ENCODE measurements around the gene SMYD4.

Gene SMYD4

GRCh38 chr17:1829592-1830257, at the start of gene SMYD4, which contains the start of gene RPA1:
Gene SMYD4 (minus strand): TSS chr17:1829902. CDS start chr17:1827994, 1,908 bp downstream.
Gene RPA1 (plus strand): TSS chr17:1830005. CDS start chr17:1830094, 89 bp downstream.
- no peaks in the 10 kb centered on the region for H3K9me3 Mint-ChIP-seq
- peaks cover 57% of the 10 kb centered on the region for H3K36me3 Mint-ChIP-seq (ENCODE audit: low read depth)

GRCh38 chr17:1878419-1879121, 48.9 kb upstream of the SMYD4 start:
- Mint-ChIP-seq H3K9me3 (no peaks in the 10 kb centered on the region), H3K27me3 (ENCODE audit: low read depth) (no peaks in the 10 kb centered on the region), H3K27ac (peak overlapping the region; percentile 20), H3K36me3 (ENCODE audit: low read depth) (peaks cover 68% of the 10 kb centered on the region), H3K4me1 (ENCODE audit: low read depth) (peaks cover 22% of the 10 kb centered on the region), H3K4me3 (no peak overlapping the region)
- no peak for DNase-seq (ENCODE audit: low spot score)

More at GRCh38 chr17:1829592-1830257, at the start of gene SMYD4, which contains the start of gene RPA1:
- Mint-ChIP-seq H3K4me1 (ENCODE audit: low read depth) (peaks cover 51% of the 10 kb centered on the region), H3K27me3 (ENCODE audit: low read depth) (no peaks in the 10 kb centered on the region), H3K4me3 (peak within 1 kb of the TSS; percentile 98), H3K27ac (peak within 1 kb of the TSS; percentile 96)
- DNase-seq (ENCODE audit: low spot score), result peak; percentile 93

GRCh38 chr17:1875597-1875996, 45.9 kb upstream of the SMYD4 start:
- H3K4me1 Mint-ChIP-seq (ENCODE audit: low read depth), result peaks cover 43% of the 10 kb centered on the region
- H3K36me3 Mint-ChIP-seq (ENCODE audit: low read depth), result peaks cover 69% of the 10 kb centered on the region
- H3K4me3 Mint-ChIP-seq, result no peak overlapping the region
- H3K9me3 Mint-ChIP-seq, result no peaks in the 10 kb centered on the region
- DNase-seq (ENCODE audit: low spot score), result no peak
- H3K27ac Mint-ChIP-seq, result no peak overlapping the region
- no peaks in the 10 kb centered on the region for H3K27me3 Mint-ChIP-seq (ENCODE audit: low read depth)

GRCh38 chr17:1873418-1873817, 43.7 kb upstream of the SMYD4 start:
- H3K36me3 Mint-ChIP-seq (ENCODE audit: low read depth), result peaks cover 59% of the 10 kb centered on the region

GRCh38 chr17:1872976-1873375, 43.3 kb upstream of the SMYD4 start:
- peak overlapping the region; percentile 89 for H3K27ac Mint-ChIP-seq
- H3K4me1 Mint-ChIP-seq (ENCODE audit: low read depth), result peaks cover 62% of the 10 kb centered on the region
- H3K9me3 Mint-ChIP-seq, result no peaks in the 10 kb centered on the region
- peak; percentile 40 for DNase-seq (ENCODE audit: low spot score)
- H3K27me3 Mint-ChIP-seq (ENCODE audit: low read depth), result no peaks in the 10 kb centered on the region
- H3K4me3 Mint-ChIP-seq, result peak overlapping the region; percentile 77
- peaks cover 61% of the 10 kb centered on the region for H3K36me3 Mint-ChIP-seq (ENCODE audit: low read depth)

More at GRCh38 chr17:1873418-1873817, 43.7 kb upstream of the SMYD4 start:
- peak; percentile 29 for DNase-seq (ENCODE audit: low spot score)
- H3K27me3 Mint-ChIP-seq (ENCODE audit: low read depth), result no peaks in the 10 kb centered on the region
- peak overlapping the region; percentile 77 for H3K4me3 Mint-ChIP-seq
- H3K4me1 Mint-ChIP-seq (ENCODE audit: low read depth), result peaks cover 58% of the 10 kb centered on the region
- H3K9me3 Mint-ChIP-seq, result no peaks in the 10 kb centered on the region
- peak overlapping the region; percentile 89 for H3K27ac Mint-ChIP-seq

- DNase-seq (ENCODE audit: low spot score), result no peak
- Mint-ChIP-seq H3K36me3 (ENCODE audit: low read depth) (peaks cover 62% of the 10 kb centered on the region), H3K4me3 (peak overlapping the region; percentile 86), H3K9me3 (no peaks in the 10 kb centered on the region), H3K4me1 (ENCODE audit: low read depth) (peaks cover 62% of the 10 kb centered on the region), H3K27me3 (ENCODE audit: low read depth) (no peaks in the 10 kb centered on the region), H3K27ac (peak overlapping the region; percentile 91)
Observed at GRCh38 chr17:1872254-1872653, 42.6 kb upstream of the SMYD4 start.

- H3K4me1 Mint-ChIP-seq (ENCODE audit: low read depth), result peaks cover 64% of the 10 kb centered on the region
- H3K27me3 Mint-ChIP-seq (ENCODE audit: low read depth), result no peaks in the 10 kb centered on the region
- peak overlapping the region; percentile 86 for H3K4me3 Mint-ChIP-seq
- H3K9me3 Mint-ChIP-seq, result no peaks in the 10 kb centered on the region
- H3K27ac Mint-ChIP-seq, result peak overlapping the region; percentile 91
- H3K36me3 Mint-ChIP-seq (ENCODE audit: low read depth), result peaks cover 62% of the 10 kb centered on the region
- peak; percentile 11 for DNase-seq (ENCODE audit: low spot score)
Observed at GRCh38 chr17:1871756-1872155, 42.1 kb upstream of the SMYD4 start.

- peak overlapping the region; percentile 86 for H3K4me3 Mint-ChIP-seq
- peak; percentile 24 for DNase-seq (ENCODE audit: low spot score)
- H3K27ac Mint-ChIP-seq, result peak overlapping the region; percentile 91
- H3K9me3 Mint-ChIP-seq, result no peaks in the 10 kb centered on the region
- no peaks in the 10 kb centered on the region for H3K27me3 Mint-ChIP-seq (ENCODE audit: low read depth)
- peaks cover 61% of the 10 kb centered on the region for H3K36me3 Mint-ChIP-seq (ENCODE audit: low read depth)
- peaks cover 65% of the 10 kb centered on the region for H3K4me1 Mint-ChIP-seq (ENCODE audit: low read depth)
Observed at GRCh38 chr17:1870592-1870991, 40.9 kb upstream of the SMYD4 start.

- H3K27me3 Mint-ChIP-seq (ENCODE audit: low read depth), result no peaks in the 10 kb centered on the region
- peaks cover 45% of the 10 kb centered on the region for H3K36me3 Mint-ChIP-seq (ENCODE audit: low read depth)
- no peak overlapping the region for H3K27ac Mint-ChIP-seq
- no peak for DNase-seq (ENCODE audit: low spot score)
- H3K9me3 Mint-ChIP-seq, result no peaks in the 10 kb centered on the region
- H3K4me1 Mint-ChIP-seq (ENCODE audit: low read depth), result peaks cover 46% of the 10 kb centered on the region
- no peak overlapping the region for H3K4me3 Mint-ChIP-seq
Observed at GRCh38 chr17:1868090-1868489, 38.4 kb upstream of the SMYD4 start.

GRCh38 chr17:1867307-1867706, 37.6 kb upstream of the SMYD4 start:
- Mint-ChIP-seq H3K27ac (no peak overlapping the region), H3K4me1 (ENCODE audit: low read depth) (peaks cover 41% of the 10 kb centered on the region), H3K9me3 (no peaks in the 10 kb centered on the region), H3K27me3 (ENCODE audit: low read depth) (no peaks in the 10 kb centered on the region), H3K36me3 (ENCODE audit: low read depth) (peaks cover 40% of the 10 kb centered on the region), H3K4me3 (no peak overlapping the region)
- DNase-seq (ENCODE audit: low spot score), result no peak

GRCh38 chr17:1865252-1866037, 35.7 kb upstream of the SMYD4 start:
- no peaks in the 10 kb centered on the region for H3K9me3 Mint-ChIP-seq
- H3K4me1 Mint-ChIP-seq (ENCODE audit: low read depth), result peaks cover 26% of the 10 kb centered on the region
- H3K27me3 Mint-ChIP-seq (ENCODE audit: low read depth), result no peaks in the 10 kb centered on the region
- H3K36me3 Mint-ChIP-seq (ENCODE audit: low read depth), result peaks cover 41% of the 10 kb centered on the region
- no peak for DNase-seq (ENCODE audit: low spot score)
- H3K27ac Mint-ChIP-seq, result peak overlapping the region; percentile 49
- H3K4me3 Mint-ChIP-seq, result no peak overlapping the region

GRCh38 chr17:1861391-1862010, 31.8 kb upstream of the SMYD4 start:
- H3K9me3 Mint-ChIP-seq, result no peaks in the 10 kb centered on the region
- no peak for DNase-seq (ENCODE audit: low spot score)
- no peaks in the 10 kb centered on the region for H3K27me3 Mint-ChIP-seq (ENCODE audit: low read depth)
- H3K36me3 Mint-ChIP-seq (ENCODE audit: low read depth), result peaks cover 38% of the 10 kb centered on the region
- no peak overlapping the region for H3K4me3 Mint-ChIP-seq
- peaks cover 7% of the 10 kb centered on the region for H3K4me1 Mint-ChIP-seq (ENCODE audit: low read depth)
- H3K27ac Mint-ChIP-seq, result peak overlapping the region; percentile 26

GRCh38 chr17:1860978-1861377, 31.3 kb upstream of the SMYD4 start:
- no peak overlapping the region for H3K4me3 Mint-ChIP-seq
- H3K27me3 Mint-ChIP-seq (ENCODE audit: low read depth), result no peaks in the 10 kb centered on the region
- no peak overlapping the region for H3K27ac Mint-ChIP-seq
- peaks cover 37% of the 10 kb centered on the region for H3K36me3 Mint-ChIP-seq (ENCODE audit: low read depth)
- H3K4me1 Mint-ChIP-seq (ENCODE audit: low read depth), result peaks cover 7% of the 10 kb centered on the region
- DNase-seq (ENCODE audit: low spot score), result no peak
- no peaks in the 10 kb centered on the region for H3K9me3 Mint-ChIP-seq

Data from T-helper 2 cell treated with Interferon-gamma antibody and Interleukin-4, amounts not matched to agents 5 μg/mL and 100 μg/mL, for 36 hours (primary cell).